Panc1 (cell line): ENCODE measurements around the gene ADARB2. TPM values are rescaled to one million over a fixed set of nuclear protein-coding genes. Genes with fewer than 3 reads are reported as not detected.

Source experiments
- ATAC-seq: fragments of 200-7000 bp; cut with Tn5 transposase; 2 replicates; pipeline ENCODE4 v1.9.1; 2020; ENCODE audit warnings: mild to moderate bottlenecking, moderate library complexity
- BruUV-seq: library from RNA; stranded (reverse); fragments of 400-500 nt; replicated peaks from 2 replicates; lab custom pipeline; 2021; lab: Mats Ljungman, UMichigan
- CTCF ChIA-PET: fragments of 300-600 bp; sonication (Branson Sonifier 250); formaldehyde crosslinking; loops from one replicate; lab custom pipeline; 2022; ENCODE audit warnings: antibody characterized with exemption; lab: Charles Lee
- POLR2A ChIA-PET: fragments of 300-600 bp; sonication (Branson Sonifier 250); formaldehyde crosslinking; loops from one replicate; lab custom pipeline; 2022; ENCODE audit warnings: antibody characterized with exemption; lab: Charles Lee
- DNase-seq: peaks from one replicate; pipeline ENCODE4 v3.0.0-alpha.2; 2010; ENCODE audit warnings: low read depth, low spot score
- H3K27ac ChIP-seq: 2 replicates; pipeline ENCODE4 v1.5.1; 2011; ENCODE audit warnings: mild to moderate bottlenecking, low read length, inconsistent platforms
- H3K27me3 ChIP-seq: fragments of 200-500 bp; sonication (Bioruptor generic); 2 replicates; pipeline ENCODE4 v1.6.0; 2014; ENCODE audit warnings: low read length, inconsistent platforms; ENCODE audit not compliant: control insufficient read depth, insufficient read depth
- H3K36me3 ChIP-seq: fragments of 200-500 bp; sonication (Bioruptor generic); 2 replicates; pipeline ENCODE4 v1.5.1; 2014; ENCODE audit warnings: inconsistent platforms, mild to moderate bottlenecking, low read length, moderate library complexity; ENCODE audit not compliant: control insufficient read depth, insufficient read depth
- H3K4me1 ChIP-seq: 2 replicates; pipeline ENCODE4 v1.5.1; 2011; ENCODE audit warnings: inconsistent platforms, mild to moderate bottlenecking, low read length, moderate library complexity; ENCODE audit not compliant: control insufficient read depth, insufficient read depth
- H3K4me3 ChIP-seq, 2 experiments: 2 replicates each; pipeline ENCODE4 v1.5.1; 2011 to 2012; ENCODE audit warnings: low read depth in 2 of 2, low read length in 2 of 2, mild to moderate bottlenecking in 2 of 2, inconsistent platforms in 1 of 2, moderate library complexity in 1 of 2
- H3K9me3 ChIP-seq: fragments of 200-500 bp; sonication (Bioruptor generic); 2 replicates; pipeline ENCODE4 v1.5.1; 2014; ENCODE audit warnings: low read depth, mild to moderate bottlenecking, inconsistent platforms, low read length, moderate library complexity; ENCODE audit not compliant: control insufficient read depth, insufficient read depth
- CTCF ChIP-seq: fragments of 450-650 bp; IDR thresholded peaks from 2 replicates; pipeline ENCODE4 v1.5.1; 2017; ENCODE audit warnings: mild to moderate bottlenecking
- POLR2AphosphoS5 ChIP-seq: IDR thresholded peaks from 2 replicates; pipeline ENCODE4 v1.6.1; 2012; ENCODE audit warnings: mild to moderate bottlenecking, low read depth, low read length, moderate library complexity
- REST ChIP-seq, 2 experiments: IDR thresholded peaks; 2 replicates each; pipeline ENCODE4 v1.6.1; 2011 to 2012; ENCODE audit warnings: low read depth in 2 of 2, control low read depth in 1 of 2, low read length in 1 of 2, mild to moderate bottlenecking in 1 of 2, moderate library complexity in 1 of 2; ENCODE audit not compliant: insufficient read depth in 1 of 2
- SIN3A ChIP-seq: IDR thresholded peaks from 2 replicates; pipeline ENCODE4 v1.6.1; 2012; ENCODE audit warnings: low read depth, mild to moderate bottlenecking, low read length, moderate library complexity, borderline replicate concordance; ENCODE audit not compliant: insufficient read depth
- TCF7L2 ChIP-seq: IDR thresholded peaks from 2 replicates; pipeline ENCODE4 v1.6.1; 2011; ENCODE audit warnings: mild to moderate bottlenecking, low read depth, low read length, inconsistent platforms
- in situ Hi-C: cut with HindIII; loops from 2 replicates; pipeline ENCODE4 v1.10.0; 2016; ENCODE audit warnings: low sequenced_read_pairs, low pct_unique_long_range_greater_than_20kb
- intact Hi-C: fragments of 100-400 bp; cut with micrococcal nuclease; formaldehyde crosslinking; loops from one replicate; pipeline ENCODE4 v1.10.0; 2022; ENCODE audit not compliant: unreplicated experiment
- total RNA-seq: library from RNA; stranded (reverse); gene quantifications from one replicate; pipeline ENCODE4 v1.2.1, GENCODE V29; 2021; ENCODE audit not compliant: unreplicated experiment

Gene ADARB2
- total RNA-seq, 1 experiment from 2014 or later, result 0.31 TPM

GRCh38 chr10:1400101-1401070 is 336.9 kb downstream of the ADARB2 start:
- Histone ChIP-seq H3K27ac (no peak overlapping the region), H3K9me3 (no peaks in the 10 kb centered on the region), H3K4me3 (no peak overlapping the region), H3K27me3 (no peaks in the 10 kb centered on the region), H3K4me1 (no peaks in the 10 kb centered on the region; the same call in 1 of the 2 replicates), H3K36me3 (no peaks in the 10 kb centered on the region)
- in situ Hi-C loops (no loop called here), intact Hi-C loops (no loop called here)
- TF ChIP-seq CTCF (no peak), POLR2AphosphoS5 (no peak), REST (IDR thresholded peaks at IDR 0.05; ENCODE audit: insufficient read depth in 1 of 2, low read depth in 2 of 2, low read length in 1 of 2) (no peak), SIN3A (no peak), TCF7L2 (no peak)
- POLR2A ChIA-PET, result no interaction called here
- DNase-seq, result no peak
- ATAC-seq, result peak; percentile 30; the same call in 1 of the 2 replicates
- no TSS peak for BruUV-seq
- CTCF ChIA-PET, result no interaction called here

GRCh38 chr10:1399431-1400100 is 337.8 kb downstream of the ADARB2 start:
- no peak for ATAC-seq
- Histone ChIP-seq H3K36me3 (no peaks in the 10 kb centered on the region), H3K4me1 (no peaks in the 10 kb centered on the region; the same call in 1 of the 2 replicates), H3K27me3 (no peaks in the 10 kb centered on the region), H3K27ac (no peak overlapping the region), H3K9me3 (no peaks in the 10 kb centered on the region), H3K4me3 (no peak overlapping the region)
- no peak for TF ChIP-seq SIN3A
- no peak for TF ChIP-seq POLR2AphosphoS5
- TF ChIP-seq CTCF, result no peak
- TF ChIP-seq TCF7L2, result no peak
- TF ChIP-seq REST (IDR thresholded peaks at IDR 0.05; ENCODE audit: insufficient read depth in 1 of 2, low read depth in 2 of 2, low read length in 1 of 2), result no peak
- in situ Hi-C loops, result no loop called here
- CTCF ChIA-PET, result no interaction called here
- no TSS peak for BruUV-seq
- POLR2A ChIA-PET, result no interaction called here
- DNase-seq, result no peak
- intact Hi-C loops, result no loop called here
